Measurements from ENCODE around the gene ZNF512.
A peak's percentile ranks its signal among the peaks of the same experiment; 100 is the strongest.
"Not testable (repeated sequence)": the region's sequence is repeated elsewhere in the genome, so short reads cannot be mapped to it uniquely, and the experiment has no call there.

ZNF512 gene

DNA sequence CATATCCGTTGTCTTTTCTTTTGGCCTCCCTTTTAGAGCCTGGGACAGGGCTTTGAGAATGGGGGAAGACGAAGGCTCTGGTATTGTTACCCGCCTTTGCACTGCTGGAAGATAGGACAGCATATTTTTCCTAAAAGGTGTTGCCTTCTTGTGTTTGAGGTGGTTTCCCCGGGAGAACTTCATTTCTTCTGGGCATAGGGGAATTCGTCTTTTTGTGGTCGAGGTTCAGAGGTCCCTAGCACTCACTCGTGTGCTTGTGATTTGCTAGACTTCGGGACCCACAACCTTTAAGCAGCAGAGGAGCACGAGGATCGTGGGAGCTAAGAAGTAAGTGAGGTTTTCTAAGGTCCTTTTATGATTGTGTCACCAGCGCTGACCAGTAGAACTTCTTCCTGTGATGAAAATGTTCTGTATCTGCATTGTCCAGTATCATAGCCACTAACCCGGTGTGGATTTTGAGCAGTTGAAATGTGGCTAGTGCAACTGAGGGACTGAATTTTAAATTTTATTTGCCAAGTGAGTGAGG is 611 bp downstream of the ZNF512 start:
- Histone ChIP-seq H3K36me3 (ENCODE audit: control insufficient read depth, insufficient read depth, low read length) (no peaks in the 10 kb centered on the region), H3K27ac (ENCODE audit: low read depth, low read length) (peak overlapping the region; percentile 30; the same call in 1 of the 2 replicates), H3K4me1 (ENCODE audit: control insufficient read depth, insufficient read depth, low read length) (peaks cover 11% of the 10 kb centered on the region; the same call in 1 of the 2 replicates), H3K9ac (ENCODE audit: low read length) (peak overlapping the region; percentile 87), H3K9me3 (ENCODE audit: control insufficient read depth, insufficient read depth, low read depth, low read length) (peaks cover 2% of the 10 kb centered on the region; the same call in 1 of the 2 replicates), H3K4me3 (ENCODE audit: low read depth, low read length) (peak overlapping the region; percentile 95), H3K27me3 (ENCODE audit: control insufficient read depth, insufficient read depth, low read length) (no peaks in the 10 kb centered on the region)

DNA sequence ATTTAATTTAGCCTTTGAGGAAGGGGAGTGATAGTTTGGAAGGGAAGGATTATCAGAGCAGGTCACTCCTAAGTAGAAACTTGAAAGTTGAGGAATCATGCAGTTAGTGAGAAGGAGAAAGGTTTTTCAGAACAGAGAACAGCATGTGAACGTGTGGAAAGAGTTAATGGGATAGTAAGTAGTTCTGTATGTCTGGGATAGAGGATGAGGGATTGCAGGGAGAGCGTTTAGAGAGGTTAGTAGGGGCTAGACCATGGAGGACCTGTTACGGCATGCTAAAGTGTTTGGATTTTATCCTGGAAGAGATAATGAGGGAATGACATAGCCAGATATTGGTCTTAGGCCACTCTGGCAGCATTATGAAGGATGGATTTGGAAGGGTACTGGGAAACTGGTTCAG is 1.8 kb downstream of the ZNF512 start:
- H3K27ac ChIP-seq (ENCODE audit: low read depth, low read length), result no peak overlapping the region
- no peak overlapping the region for H3K9ac ChIP-seq (ENCODE audit: low read length)
- H3K4me3 ChIP-seq (ENCODE audit: low read depth, low read length), result peak overlapping the region; percentile 95
- no peaks in the 10 kb centered on the region for H3K36me3 ChIP-seq (ENCODE audit: control insufficient read depth, insufficient read depth, low read length)
- H3K4me1 ChIP-seq (ENCODE audit: control insufficient read depth, insufficient read depth, low read length), result peaks cover 11% of the 10 kb centered on the region; the same call in 1 of the 2 replicates
- H3K9me3 ChIP-seq (ENCODE audit: control insufficient read depth, insufficient read depth, low read depth, low read length), result peaks cover 5% of the 10 kb centered on the region; the same call in 1 of the 2 replicates
- no peaks in the 10 kb centered on the region for H3K27me3 ChIP-seq (ENCODE audit: control insufficient read depth, insufficient read depth, low read length)

DNA sequence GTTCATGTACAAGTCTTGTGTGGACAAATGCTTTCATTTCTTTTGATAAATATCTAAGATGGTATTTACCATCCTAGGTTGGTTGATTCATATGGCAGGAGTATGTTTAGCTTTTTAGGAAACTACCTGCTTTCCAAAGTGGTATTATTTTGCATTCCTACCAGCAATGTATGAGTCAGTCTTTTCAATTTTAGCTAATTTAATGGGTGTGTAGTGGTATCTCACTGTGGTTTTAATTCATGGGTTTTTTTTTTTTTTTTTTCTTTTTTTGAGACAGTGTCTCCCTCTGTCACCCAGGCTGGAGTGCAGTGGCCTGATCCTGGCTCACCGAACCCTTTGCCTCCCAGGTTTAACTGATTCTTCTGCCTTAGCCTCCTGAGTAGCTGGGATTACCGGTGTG is 4.2 kb downstream of the ZNF512 start:
- Histone ChIP-seq H3K9ac (ENCODE audit: low read length) (no peak overlapping the region), H3K9me3 (ENCODE audit: control insufficient read depth, insufficient read depth, low read depth, low read length) (peaks cover 22% of the 10 kb centered on the region; the same call in 1 of the 2 replicates), H3K4me3 (ENCODE audit: low read depth, low read length) (no peak overlapping the region), H3K27ac (ENCODE audit: low read depth, low read length) (no peak overlapping the region), H3K36me3 (ENCODE audit: control insufficient read depth, insufficient read depth, low read length) (no peaks in the 10 kb centered on the region), H3K27me3 (ENCODE audit: control insufficient read depth, insufficient read depth, low read length) (no peaks in the 10 kb centered on the region), H3K4me1 (ENCODE audit: control insufficient read depth, insufficient read depth, low read length) (peaks cover 11% of the 10 kb centered on the region; the same call in 1 of the 2 replicates)

DNA sequence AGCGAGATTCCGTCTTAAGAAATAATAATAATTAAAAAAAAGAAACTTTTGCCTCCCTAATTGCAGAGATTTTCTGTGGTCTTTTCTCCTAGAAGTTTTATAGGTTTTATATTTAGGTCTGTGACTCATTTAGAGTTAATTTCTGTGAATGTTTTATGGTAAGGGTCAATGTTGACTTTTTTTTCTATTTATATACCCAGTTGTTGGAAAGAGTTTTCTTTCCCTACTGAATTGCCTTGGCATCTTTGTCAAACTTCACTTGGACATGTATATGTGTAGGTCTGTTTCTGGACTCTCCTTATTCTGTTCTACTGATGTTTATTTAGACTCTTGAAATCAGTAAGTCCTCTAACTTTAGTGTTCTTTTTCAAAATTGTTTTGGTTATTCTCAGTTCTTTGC is 5.5 kb downstream of the ZNF512 start:
- Histone ChIP-seq H3K9me3 (ENCODE audit: control insufficient read depth, insufficient read depth, low read depth, low read length) (peaks cover 30% of the 10 kb centered on the region), H3K4me1 (ENCODE audit: control insufficient read depth, insufficient read depth, low read length) (0 out of 2 replicates have a peak, but pooled peaks cover 5% of the 10 kb centered on the region), H3K36me3 (ENCODE audit: control insufficient read depth, insufficient read depth, low read length) (peaks cover under 1% of the 10 kb centered on the region), H3K27me3 (ENCODE audit: control insufficient read depth, insufficient read depth, low read length) (no peaks in the 10 kb centered on the region), H3K9ac (ENCODE audit: low read length) (no peak overlapping the region), H3K4me3 (ENCODE audit: low read depth, low read length) (no peak overlapping the region), H3K27ac (ENCODE audit: low read depth, low read length) (no peak overlapping the region)

DNA sequence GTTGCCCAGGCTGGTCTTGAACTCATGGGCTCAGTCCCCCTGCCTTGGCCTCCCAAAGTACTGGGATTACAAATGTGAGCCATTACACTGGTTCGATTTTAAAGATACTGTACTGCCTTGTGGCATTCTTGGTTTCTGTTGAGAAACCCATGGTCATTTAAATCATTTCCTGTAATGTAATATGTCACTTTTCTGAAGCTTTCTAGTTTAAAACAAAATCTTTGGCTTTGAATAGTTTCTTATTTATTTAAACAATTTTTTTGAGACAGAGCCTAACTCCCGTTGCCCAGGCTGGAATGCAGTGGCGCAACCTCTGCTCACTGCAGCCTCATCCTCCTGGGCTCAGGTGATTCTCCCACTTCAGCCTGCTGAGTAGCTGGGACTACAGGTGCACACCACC is 8.9 kb downstream of the ZNF512 start:
- Histone ChIP-seq H3K9me3 (ENCODE audit: control insufficient read depth, insufficient read depth, low read depth, low read length) (peaks cover 52% of the 10 kb centered on the region), H3K4me1 (ENCODE audit: control insufficient read depth, insufficient read depth, low read length) (no peaks in the 10 kb centered on the region), H3K27me3 (ENCODE audit: control insufficient read depth, insufficient read depth, low read length) (no peaks in the 10 kb centered on the region), H3K27ac (ENCODE audit: low read depth, low read length) (no peak overlapping the region), H3K4me3 (ENCODE audit: low read depth, low read length) (no peak overlapping the region), H3K9ac (ENCODE audit: low read length) (no peak overlapping the region), H3K36me3 (ENCODE audit: control insufficient read depth, insufficient read depth, low read length) (peaks cover 5% of the 10 kb centered on the region)

DNA sequence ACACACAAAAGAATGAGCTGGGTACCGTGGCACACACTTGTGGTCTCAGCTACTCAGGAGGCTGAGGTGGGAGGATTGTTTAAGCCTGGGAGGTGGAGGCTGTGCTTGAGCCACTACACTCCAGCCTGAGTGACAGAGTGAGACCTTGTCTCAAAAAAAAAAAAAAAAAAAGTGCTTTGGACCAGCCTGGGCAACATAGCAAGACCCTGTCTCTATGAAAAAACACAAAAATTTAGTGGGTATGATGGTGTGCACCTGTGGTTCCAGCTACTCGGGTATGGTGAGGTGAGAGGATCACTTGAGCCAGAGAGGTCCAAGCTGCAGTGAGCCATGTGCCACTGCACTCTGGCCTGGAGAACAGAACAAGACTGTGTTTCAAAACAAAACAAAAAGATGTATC is 10.4 kb downstream of the ZNF512 start:
- no peaks in the 10 kb centered on the region for H3K4me1 ChIP-seq (ENCODE audit: control insufficient read depth, insufficient read depth, low read length)
- H3K27me3 ChIP-seq (ENCODE audit: control insufficient read depth, insufficient read depth, low read length), result no peaks in the 10 kb centered on the region
- H3K9ac ChIP-seq (ENCODE audit: low read length), result no peak overlapping the region
- H3K4me3 ChIP-seq (ENCODE audit: low read depth, low read length), result no peak overlapping the region
- H3K27ac ChIP-seq (ENCODE audit: low read depth, low read length), result no peak overlapping the region
- peaks cover 52% of the 10 kb centered on the region for H3K9me3 ChIP-seq (ENCODE audit: control insufficient read depth, insufficient read depth, low read depth, low read length)
- H3K36me3 ChIP-seq (ENCODE audit: control insufficient read depth, insufficient read depth, low read length), result peaks cover 14% of the 10 kb centered on the region

DNA sequence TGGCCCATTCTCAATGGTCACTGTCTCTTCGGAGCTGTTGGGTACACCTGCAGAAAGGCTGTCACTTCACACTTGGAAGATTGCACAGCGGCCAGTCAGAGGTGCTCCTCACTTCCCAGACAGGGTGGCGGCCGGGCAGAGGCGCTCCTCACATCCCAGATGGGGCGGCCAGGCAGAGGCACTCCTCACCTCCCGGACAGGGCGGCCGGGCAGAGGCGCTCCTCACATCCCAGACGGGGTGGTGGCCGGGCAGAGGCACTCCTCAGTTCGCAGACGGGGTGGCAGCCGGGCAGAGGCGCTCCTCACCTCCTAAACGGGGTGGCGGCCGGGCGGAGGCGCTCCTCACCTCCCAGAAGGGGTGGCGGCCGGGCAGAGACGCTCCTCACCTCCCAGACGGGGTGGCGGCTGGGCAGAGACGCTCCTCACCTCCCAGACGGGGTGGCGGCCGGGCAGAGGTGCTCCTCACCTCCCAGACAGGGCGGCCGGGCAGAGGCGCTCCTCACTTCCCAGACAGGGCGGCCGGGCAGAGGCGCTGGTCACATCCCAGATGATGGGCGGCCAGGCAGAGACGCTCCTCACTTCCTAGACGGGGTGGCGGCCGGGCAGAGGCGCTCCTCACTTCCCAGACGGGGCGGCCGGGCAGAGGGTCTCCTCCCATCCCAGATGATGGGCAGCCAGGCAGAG is 11.3 kb downstream of the ZNF512 start:
- H3K27ac ChIP-seq (ENCODE audit: low read depth, low read length); H3K4me3 ChIP-seq (ENCODE audit: low read depth, low read length): not testable (repeated sequence)
- peaks cover 14% of the 10 kb centered on the region for H3K36me3 ChIP-seq (ENCODE audit: control insufficient read depth, insufficient read depth, low read length)

DNA sequence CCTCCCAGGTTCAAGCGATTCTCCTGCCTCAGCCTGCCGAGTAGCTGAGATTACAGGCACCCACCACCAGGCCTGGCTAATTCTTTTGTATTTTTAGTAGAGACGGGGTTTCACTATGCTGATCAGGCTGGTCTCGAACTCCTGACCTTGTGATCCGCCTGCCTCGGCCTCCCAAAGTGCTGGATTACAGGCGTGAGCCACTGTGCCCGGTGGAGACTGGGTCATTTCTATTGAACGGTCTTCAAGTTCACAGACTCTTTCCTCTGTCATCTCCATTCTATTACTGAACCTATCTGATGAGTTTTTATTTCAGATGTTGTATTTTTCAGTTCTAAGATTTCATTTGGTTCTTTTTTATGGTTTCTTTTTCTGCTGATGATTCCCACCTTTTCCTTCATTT is 12.6 kb downstream of the ZNF512 start:
- not testable (repeated sequence) for H3K27ac ChIP-seq (ENCODE audit: low read depth, low read length)

More for the DNA sequence above, 11.3 kb downstream of the ZNF512 start:
- H3K4me1 ChIP-seq (ENCODE audit: control insufficient read depth, insufficient read depth, low read length); H3K27me3 ChIP-seq (ENCODE audit: control insufficient read depth, insufficient read depth, low read length); H3K9ac ChIP-seq (ENCODE audit: low read length): not testable (repeated sequence)
- H3K9me3 ChIP-seq (ENCODE audit: control insufficient read depth, insufficient read depth, low read depth, low read length), result peaks cover 52% of the 10 kb centered on the region

DNA sequence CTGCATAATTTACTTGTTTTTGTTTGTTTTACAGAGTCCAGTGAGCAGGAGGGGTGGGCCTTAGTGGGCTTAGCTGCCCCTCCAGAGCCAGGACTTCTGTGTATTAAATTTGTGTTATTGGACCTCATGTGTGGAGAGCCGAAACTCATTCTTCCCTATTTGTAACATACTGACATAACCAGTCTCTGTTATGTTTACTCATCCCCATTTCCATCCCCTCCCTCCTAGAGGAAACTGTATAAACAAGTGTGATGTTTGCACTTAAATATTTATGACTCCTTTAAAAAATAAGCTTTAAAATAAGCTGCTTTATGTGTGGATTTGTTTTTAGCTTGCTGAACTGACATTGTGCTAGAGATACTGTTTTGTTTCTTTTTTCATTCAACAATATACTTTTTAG is 13.8 kb downstream of the ZNF512 start:
- Histone ChIP-seq H3K9me3 (ENCODE audit: control insufficient read depth, insufficient read depth, low read depth, low read length) (peaks cover 34% of the 10 kb centered on the region), H3K4me3 (ENCODE audit: low read depth, low read length) (no peak overlapping the region)

More for the DNA sequence above, 12.6 kb downstream of the ZNF512 start:
- H3K4me1 ChIP-seq (ENCODE audit: control insufficient read depth, insufficient read depth, low read length); H3K27me3 ChIP-seq (ENCODE audit: control insufficient read depth, insufficient read depth, low read length); H3K4me3 ChIP-seq (ENCODE audit: low read depth, low read length); H3K9ac ChIP-seq (ENCODE audit: low read length): not testable (repeated sequence)
- Histone ChIP-seq H3K9me3 (ENCODE audit: control insufficient read depth, insufficient read depth, low read depth, low read length) (peaks cover 41% of the 10 kb centered on the region), H3K36me3 (ENCODE audit: control insufficient read depth, insufficient read depth, low read length) (peaks cover 25% of the 10 kb centered on the region)

DNA sequence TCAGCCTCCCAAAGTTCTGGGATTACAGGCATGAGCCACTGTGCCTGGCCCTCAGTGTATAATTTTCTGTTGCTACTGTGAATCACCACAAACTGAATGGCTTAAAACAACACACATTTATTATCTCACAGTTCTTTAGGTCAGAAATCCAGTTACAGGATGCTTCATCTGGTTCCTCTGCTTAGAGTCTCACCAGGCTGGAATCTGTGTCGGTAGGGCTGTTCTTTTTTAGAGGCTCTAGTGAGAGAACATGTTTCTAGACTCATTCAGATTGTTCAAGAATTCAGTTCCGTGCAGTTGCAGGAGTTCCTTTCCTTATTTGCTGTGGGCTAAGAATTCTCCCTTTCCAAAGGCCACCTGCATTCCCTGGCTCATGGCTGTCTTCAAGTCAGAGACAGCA is 23.8 kb downstream of the ZNF512 start:
- Histone ChIP-seq H3K9me3 (ENCODE audit: control insufficient read depth, insufficient read depth, low read depth, low read length) (no peaks in the 10 kb centered on the region), H3K4me1 (ENCODE audit: control insufficient read depth, insufficient read depth, low read length) (no peaks in the 10 kb centered on the region), H3K9ac (ENCODE audit: low read length) (no peak overlapping the region), H3K36me3 (ENCODE audit: control insufficient read depth, insufficient read depth, low read length) (peaks cover 74% of the 10 kb centered on the region), H3K4me3 (ENCODE audit: low read depth, low read length) (no peak overlapping the region), H3K27ac (ENCODE audit: low read depth, low read length) (no peak overlapping the region), H3K27me3 (ENCODE audit: control insufficient read depth, insufficient read depth, low read length) (no peaks in the 10 kb centered on the region)

More for the DNA sequence above, 13.8 kb downstream of the ZNF512 start:
- Histone ChIP-seq H3K9ac (ENCODE audit: low read length) (no peak overlapping the region), H3K36me3 (ENCODE audit: control insufficient read depth, insufficient read depth, low read length) (peaks cover 37% of the 10 kb centered on the region), H3K4me1 (ENCODE audit: control insufficient read depth, insufficient read depth, low read length) (no peaks in the 10 kb centered on the region), H3K27me3 (ENCODE audit: control insufficient read depth, insufficient read depth, low read length) (no peaks in the 10 kb centered on the region), H3K27ac (ENCODE audit: low read depth, low read length) (no peak overlapping the region)

DNA sequence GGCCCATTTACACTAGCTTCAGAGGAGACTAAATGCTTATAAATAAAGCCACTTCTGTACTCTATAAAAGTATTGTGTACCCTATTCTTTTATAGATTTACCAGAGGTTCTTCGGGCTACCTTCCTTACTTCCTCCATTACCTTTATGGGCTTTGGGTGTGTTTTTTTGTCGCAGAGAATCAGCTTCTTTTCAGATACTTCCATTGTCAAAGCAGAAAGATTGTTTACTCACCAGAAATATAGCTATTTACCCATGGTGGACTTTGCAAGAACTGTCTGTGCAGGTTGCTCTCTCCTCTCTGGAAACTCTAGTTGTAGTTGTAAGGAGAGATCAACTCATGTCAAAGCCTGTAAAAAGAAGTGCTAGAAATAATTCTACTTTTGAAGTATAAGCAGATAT is 31.1 kb downstream of the ZNF512 start:
- Histone ChIP-seq H3K27ac (ENCODE audit: low read depth, low read length) (no peak overlapping the region), H3K9me3 (ENCODE audit: control insufficient read depth, insufficient read depth, low read depth, low read length) (no peaks in the 10 kb centered on the region), H3K4me3 (ENCODE audit: low read depth, low read length) (no peak overlapping the region), H3K9ac (ENCODE audit: low read length) (no peak overlapping the region), H3K27me3 (ENCODE audit: control insufficient read depth, insufficient read depth, low read length) (no peaks in the 10 kb centered on the region), H3K36me3 (ENCODE audit: control insufficient read depth, insufficient read depth, low read length) (peaks cover 55% of the 10 kb centered on the region), H3K4me1 (ENCODE audit: control insufficient read depth, insufficient read depth, low read length) (no peaks in the 10 kb centered on the region)

All from HUES6 (cell line).